Measurements from ENCODE around the gene ARPP19.
"Not testable (repeated sequence)": the region's sequence is repeated elsewhere in the genome, so short reads cannot be mapped to it uniquely, and the experiment has no call there.

Gene ARPP19

GRCh38 chr15:52568601-52569585 lies at the start of gene ARPP19:
ARPP19 (minus strand) TSS chr15:52569030; CDS start chr15:52568892, 138 bp downstream.
- DNase-seq, result peak; percentile 92

GRCh38 chr15:52617026-52617425 lies 48.2 kb upstream of the ARPP19 start:
- DNase-seq, result no peak

DNA sequence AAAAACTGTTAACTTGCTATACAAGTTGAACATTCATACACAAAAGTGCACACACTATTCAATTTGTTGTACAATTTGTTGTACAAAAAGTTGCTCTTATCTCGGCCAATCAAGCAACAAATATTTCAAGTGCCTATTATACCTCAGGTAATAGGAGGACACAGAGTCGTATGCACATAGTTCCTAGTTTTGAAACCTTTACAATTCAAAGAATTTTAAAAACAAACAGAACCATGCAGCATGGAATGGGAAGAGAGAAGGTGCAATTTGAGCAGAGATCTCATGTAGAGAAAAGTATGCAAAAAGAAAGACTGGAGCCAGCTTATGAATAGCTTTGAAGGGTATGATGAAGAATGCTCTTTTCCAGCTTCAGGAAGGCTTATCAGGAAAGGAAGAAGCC lies 46.5 kb upstream of the ARPP19 start:
- DNase-seq, result no peak

DNA sequence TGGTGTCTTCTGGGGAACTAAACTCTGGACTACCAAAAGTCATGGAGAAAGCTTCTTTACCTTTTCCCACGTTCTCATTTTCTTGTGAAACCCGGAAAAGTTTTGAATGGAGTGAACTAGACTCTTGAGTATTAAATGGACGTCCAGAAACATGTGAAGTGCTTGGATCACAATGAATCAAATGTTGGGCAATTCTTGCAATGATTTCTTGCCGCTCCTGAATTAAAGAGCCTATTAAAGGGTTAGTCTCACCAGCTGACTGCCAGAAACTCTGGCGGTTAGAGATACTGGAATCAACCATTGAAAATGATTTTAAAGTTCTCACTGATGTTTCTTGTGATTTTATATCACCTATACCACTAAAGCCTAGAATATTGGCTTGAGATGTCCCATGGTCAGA lies 40.8 kb upstream of the ARPP19 start:
- no peak for DNase-seq

GRCh38 chr15:52584414-52584813 lies 15.6 kb upstream of the ARPP19 start:
- DNase-seq, result no peak

GRCh38 chr15:52579852-52580251 lies 11.0 kb upstream of the ARPP19 start:
- no peak for DNase-seq

GRCh38 chr15:52576692-52577091 lies 7.9 kb upstream of the ARPP19 start:
- no peak for DNase-seq

GRCh38 chr15:52575573-52575972 lies 6.7 kb upstream of the ARPP19 start:
- DNase-seq, result not testable (repeated sequence)

DNA sequence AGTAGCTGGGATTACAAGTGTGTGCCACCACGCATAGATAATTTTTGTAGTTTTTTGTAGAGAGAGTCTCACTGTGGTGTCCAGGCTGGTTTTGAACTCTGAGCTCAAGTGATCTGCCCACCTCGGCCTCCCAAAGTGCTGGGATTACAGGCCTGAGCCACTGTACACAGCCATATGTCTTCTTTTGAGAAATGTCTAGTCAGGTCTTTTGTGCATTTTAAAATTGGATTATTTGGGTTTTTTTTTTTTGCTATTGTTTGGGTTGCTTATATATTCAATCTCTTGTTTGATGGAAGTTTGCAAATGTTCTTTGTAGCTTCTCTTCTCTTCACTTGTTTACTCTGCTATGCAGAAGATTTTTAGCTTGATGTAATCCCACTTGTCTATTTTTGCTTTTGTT lies 6.2 kb upstream of the ARPP19 start:
- no peak for DNase-seq

GRCh38 chr15:52574623-52575022 lies 5.8 kb upstream of the ARPP19 start:
- DNase-seq, result not testable (repeated sequence)

DNA sequence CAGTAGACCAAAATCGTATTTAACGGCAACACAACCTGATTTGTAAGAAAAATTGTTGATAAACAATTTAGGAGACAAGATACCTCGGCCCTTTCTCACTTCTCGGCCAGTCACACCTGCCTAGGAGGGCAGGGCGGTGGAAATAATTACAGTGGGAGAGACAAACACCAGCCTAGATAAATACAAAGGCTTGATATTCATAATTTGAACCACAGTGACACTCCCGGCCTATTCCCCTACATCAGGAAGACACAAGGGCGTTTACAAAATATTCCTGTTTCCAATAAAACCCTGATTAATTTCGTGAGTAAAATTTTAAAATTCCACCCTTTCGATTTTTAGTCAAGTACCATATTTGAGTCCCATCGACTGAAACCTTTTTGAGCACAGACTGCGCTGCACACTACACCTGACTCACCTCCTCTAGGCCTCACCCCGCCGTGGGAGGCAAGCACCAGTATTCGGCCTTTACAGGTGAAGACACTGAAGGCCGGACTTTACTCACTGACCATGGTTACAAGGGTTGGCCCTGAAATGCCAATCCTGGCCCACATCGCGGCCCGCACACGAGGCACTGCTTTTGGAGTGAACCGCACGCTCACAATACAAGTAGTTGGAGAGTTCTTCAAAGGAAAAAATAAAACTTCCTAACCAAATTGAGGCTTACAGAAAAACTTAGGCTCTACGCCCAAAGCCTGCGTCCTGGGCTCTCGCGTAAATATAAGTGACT lies 794 bp downstream of the ARPP19 start:
- peak; percentile 84 for DNase-seq

DNA sequence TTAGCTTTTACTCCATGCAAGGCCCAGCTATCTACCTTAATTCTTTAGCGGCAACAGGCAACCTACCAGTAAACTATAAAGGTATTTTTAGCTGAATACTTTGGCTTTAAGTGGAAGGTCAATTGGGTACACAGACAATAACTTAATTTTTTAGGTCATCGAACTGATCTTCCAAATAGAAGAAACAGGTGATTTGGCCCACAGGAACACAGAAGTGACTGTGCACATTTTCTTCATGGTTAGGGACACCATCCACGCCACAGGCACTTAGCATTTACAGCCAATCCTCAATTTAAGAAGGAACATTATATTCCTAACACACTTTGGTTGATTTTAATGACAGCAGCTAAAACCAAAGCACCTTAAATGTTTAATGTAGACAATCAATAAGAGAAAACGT lies 1.9 kb downstream of the ARPP19 start:
- DNase-seq, result no peak

DNA sequence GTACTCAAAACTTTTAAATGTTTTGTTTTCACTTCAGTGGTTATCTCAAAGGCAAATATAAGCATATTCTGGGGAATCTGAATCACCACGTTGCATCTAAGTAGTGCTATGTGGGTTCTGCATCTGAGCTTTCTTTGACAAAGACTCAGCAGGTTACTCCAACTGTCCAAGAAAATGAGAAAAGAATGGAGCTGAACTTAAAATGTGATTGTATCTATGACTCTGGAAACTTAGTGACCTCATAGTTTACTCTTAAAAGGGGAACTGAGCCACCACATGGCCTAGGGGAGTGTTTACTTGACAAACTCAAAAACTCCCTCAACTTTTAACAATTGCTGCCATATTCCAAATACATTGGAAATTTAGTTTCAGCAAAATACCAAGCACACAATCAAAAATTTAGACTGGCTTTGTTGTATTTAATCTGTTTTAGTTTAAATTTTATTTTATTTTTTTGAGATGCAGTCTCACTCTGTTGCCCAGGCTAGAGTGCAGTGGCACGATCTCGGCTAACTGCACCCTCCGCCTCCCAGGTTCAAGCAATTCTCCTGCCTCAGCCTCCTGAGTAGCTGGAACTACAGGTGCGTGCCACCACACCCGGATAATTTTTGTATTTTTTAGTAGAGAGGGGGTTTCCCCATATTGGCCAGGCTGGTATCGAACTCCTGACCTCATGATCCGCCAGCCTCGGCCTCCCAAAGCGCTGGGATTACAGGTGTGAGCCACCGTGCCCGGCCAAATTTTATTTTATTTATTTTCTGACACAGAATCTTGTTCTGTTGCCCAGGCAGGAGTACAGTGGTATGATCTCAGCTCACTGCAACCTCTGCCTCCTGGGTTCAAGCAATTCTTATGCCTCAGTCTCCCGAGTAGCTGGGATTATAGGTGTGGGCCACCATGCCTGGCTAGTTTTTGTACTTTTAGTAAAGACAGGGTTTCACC lies 3.1 kb downstream of the ARPP19 start:
- DNase-seq, result not testable (repeated sequence)

GRCh38 chr15:52563501-52564060 lies 5.2 kb downstream of the ARPP19 start:
- DNase-seq, result no peak

DNA sequence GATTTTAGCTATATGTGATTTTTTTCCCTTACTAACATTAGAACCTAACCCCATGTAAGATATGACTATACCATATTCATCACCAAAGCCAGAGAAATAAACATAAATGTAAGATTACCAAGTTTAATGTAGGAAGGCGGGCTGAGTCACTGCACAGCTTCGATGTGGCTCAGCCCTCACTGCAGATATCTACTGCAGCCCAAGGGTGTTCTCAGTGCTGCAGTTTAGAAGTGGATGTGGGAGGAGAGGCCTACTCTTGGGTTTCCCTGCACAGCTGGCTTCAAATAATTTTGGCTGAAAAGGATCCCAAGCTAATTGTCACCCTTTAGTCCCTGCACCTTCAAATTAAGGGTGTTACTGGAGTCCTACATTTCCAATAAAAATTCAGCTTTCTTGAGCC lies 9.3 kb downstream of the ARPP19 start:
- DNase-seq, result peak; percentile 82

- DNase-seq, result no peak
Measured at GRCh38 chr15:52559022-52559421, 9.8 kb downstream of the ARPP19 start.

DNA sequence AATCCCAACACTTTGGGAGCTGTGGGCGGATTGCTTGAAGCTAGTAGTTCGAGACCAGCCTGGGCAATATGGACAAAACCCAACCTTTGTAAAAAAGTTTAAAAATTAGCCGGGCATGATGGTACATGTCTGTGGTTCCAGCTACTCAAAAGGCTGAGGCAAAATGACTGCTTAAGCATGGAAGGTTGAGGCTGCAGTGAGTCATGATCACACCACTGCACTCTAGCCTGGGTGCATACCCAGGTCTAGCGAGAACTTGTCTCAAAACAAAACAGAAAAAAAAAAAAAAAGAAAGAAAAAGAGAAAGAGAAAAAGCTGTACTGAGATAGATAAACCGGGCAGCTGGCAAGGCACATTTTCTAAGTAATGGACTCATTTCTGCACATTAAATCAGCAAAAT lies 10.6 kb downstream of the ARPP19 start:
- DNase-seq, result peak; percentile 82

DNA sequence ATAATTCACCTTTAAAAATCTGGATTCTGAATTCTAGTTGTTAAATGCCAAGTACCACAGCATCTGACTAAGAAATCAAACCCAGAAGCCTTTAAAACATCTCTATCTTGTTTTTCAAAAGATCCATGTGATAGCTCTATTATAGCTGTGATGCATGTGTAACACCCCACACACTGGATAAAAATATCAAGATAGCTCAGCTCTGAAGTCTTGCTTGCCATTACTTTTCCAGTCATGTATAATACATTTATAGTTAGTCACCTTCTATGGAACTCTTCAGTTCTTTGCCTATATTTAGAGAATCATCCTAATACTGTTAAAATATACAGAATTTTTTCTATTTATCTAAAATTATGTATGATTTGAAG lies 11.6 kb downstream of the ARPP19 start:
- DNase-seq, result no peak

- DNase-seq, result no peak
Measured at GRCh38 chr15:52556524-52557273, 12.1 kb downstream of the ARPP19 start.

DNA sequence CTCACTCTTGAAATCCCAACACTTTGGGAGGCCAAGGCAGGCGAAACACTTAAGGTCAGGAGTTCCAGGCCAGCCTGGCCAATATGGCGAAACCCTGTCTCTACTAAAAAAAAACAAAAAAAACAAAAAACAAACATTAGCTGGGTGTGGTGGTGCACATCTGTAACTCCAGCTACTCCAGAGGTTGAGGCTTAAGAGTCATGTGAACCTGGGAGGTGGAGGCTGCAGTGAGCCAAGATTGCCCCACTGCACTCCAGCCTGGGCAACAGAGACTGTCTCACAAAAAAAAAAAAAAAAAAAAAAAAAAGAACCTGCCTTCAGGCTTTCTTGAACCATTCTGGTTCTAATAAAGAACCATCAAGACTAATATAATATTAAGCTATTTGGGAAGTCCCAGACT lies 16.5 kb downstream of the ARPP19 start:
- DNase-seq, result no peak

DNA sequence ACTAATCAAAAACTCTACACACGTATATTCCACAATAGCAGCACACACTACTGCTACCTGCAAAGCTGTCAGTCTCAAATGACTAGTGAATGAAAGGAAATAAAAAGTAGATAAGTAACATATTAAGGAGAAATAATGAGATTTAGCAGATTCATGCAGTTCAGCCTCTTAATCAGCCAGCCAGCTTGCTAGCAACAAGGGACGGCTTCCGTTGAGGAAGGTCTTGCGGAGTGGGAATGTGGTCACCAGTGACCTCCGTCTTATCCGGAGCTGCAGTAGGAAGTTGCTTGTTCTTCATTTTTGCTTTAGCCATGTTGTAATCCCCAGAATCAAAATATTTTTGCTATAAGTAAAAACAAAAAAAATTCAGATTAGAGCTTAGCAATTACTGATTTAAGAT lies 17.1 kb downstream of the ARPP19 start:
- no peak for DNase-seq

GRCh38 chr15:52551186-52551585 lies 17.6 kb downstream of the ARPP19 start:
- not testable (repeated sequence) for DNase-seq

Measured in activated effector memory CD4-positive, alpha-beta T cell treated with anti-CD3 and anti-CD28 coated beads, Interleukin-2, amount 50 U/mL, for 16 hours (primary cell).